WTC11 (cell line): ENCODE data around the gene NSMF.

Experiments
- CTCF ChIP-seq: fragments of 200-600 bp; IDR thresholded peaks from 2 replicates; pipeline ENCODE4 v1.8.0; 2022; ENCODE audit warnings: antibody characterized with exemption
- TEAD4 ChIP-seq: sonication (generic); formaldehyde crosslinking; IDR thresholded peaks from 2 replicates; pipeline ENCODE4 v1.8.0; 2022; ENCODE audit warnings: mild to moderate bottlenecking, missing genetic modification reagents

- TF ChIP-seq TEAD4 (CRISPR knock-in tag): no peak
- no peak for TF ChIP-seq CTCF
Measured at GRCh38 chr9:137449931-137450538, 9.1 kb downstream of the NSMF start.
